ENCODE results near the gene IRF2BPL. TPM values are rescaled to one million over a fixed set of nuclear protein-coding genes. Genes with fewer than 3 reads are reported as not detected.

The IRF2BPL gene
- total RNA-seq, 1 experiment from 2014 or later = 74.6 TPM

- ChIA-PET RAD21 (ENCODE audit: low non-redundant PET in 1 of 2, low total read pairs in 2 of 2, uncharacterized antibody in 2 of 2, unreplicated experiment in 2 of 2) (interaction anchor here (0.9 to 1.9 kb wide), 4 partner anchors 14 to 98 kb away, joined by 3 to 6 read pairs (median 4); no protein-coding TSS in a partner anchor), POLR2A (interaction anchor here (0.7 to 2.5 kb wide), 8 partner anchors 8 to 126 kb away, joined by 3 to 9 read pairs (median 6); partner anchors contain the start of gene IRF2BPL), CTCF (interaction anchor here (1.0 to 1.5 kb wide), 6 partner anchors 8 to 132 kb away, joined by 3 to 6 read pairs (median 3); no protein-coding TSS in a partner anchor)
- H3K9me3 ChIP-seq (ENCODE audit: control insufficient read depth in 1 of 2, insufficient read depth in 1 of 2, low read depth in 1 of 2, low read length in 2 of 2) = no peaks in the 10 kb centered on the region
- no peak for TF ChIP-seq CTCF (IDR thresholded peaks at IDR 0.05 in 2 of 3, conservative IDR thresholded peaks at IDR 0.05 in 1 of 3; ENCODE audit: borderline replicate concordance in 1 of 3, insufficient read depth in 1 of 3, low read depth in 2 of 3, low read length in 2 of 3)
- no peak for TF ChIP-seq CEBPB (IDR thresholded peaks at IDR 0.05; ENCODE audit: low read depth)
- no peak for TF ChIP-seq FOSL1 (IDR thresholded peaks at IDR 0.05; ENCODE audit: low read depth)
- no peak for TF ChIP-seq POLR2AphosphoS5 (IDR thresholded peaks at IDR 0.05; ENCODE audit: low read depth, low read length)
- TF ChIP-seq SRF (IDR thresholded peaks at IDR 0.05; ENCODE audit: low read depth) = no peak
- TF ChIP-seq, protein P1, sequence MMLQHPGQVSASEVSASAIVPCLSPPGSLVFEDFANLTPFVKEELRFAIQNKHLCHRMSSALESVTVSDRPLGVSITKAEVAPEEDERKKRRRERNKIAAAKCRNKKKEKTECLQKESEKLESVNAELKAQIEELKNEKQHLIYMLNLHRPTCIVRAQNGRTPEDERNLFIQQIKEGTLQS (IDR thresholded peaks at IDR 0.05) = no peak
- TF ChIP-seq SP1 (IDR thresholded peaks at IDR 0.05; ENCODE audit: low read depth) = no peak
- TF ChIP-seq SIN3A (IDR thresholded peaks at IDR 0.05; ENCODE audit: low read depth) = no peak
- TF ChIP-seq, protein P2, sequence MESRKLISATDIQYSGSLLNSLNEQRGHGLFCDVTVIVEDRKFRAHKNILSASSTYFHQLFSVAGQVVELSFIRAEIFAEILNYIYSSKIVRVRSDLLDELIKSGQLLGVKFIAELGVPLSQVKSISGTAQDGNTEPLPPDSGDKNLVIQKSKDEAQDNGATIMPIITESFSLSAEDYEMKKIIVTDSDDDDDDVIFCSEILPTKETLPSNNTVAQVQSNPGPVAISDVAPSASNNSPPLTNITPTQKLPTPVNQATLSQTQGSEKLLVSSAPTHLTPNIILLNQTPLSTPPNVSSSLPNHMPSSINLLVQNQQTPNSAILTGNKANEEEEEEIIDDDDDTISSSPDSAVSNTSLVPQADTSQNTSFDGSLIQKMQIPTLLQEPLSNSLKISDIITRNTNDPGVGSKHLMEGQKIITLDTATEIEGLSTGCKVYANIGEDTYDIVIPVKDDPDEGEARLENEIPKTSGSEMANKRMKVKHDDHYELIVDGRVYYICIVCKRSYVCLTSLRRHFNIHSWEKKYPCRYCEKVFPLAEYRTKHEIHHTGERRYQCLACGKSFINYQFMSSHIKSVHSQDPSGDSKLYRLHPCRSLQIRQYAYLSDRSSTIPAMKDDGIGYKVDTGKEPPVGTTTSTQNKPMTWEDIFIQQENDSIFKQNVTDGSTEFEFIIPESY (IDR thresholded peaks at IDR 0.05; ENCODE audit: extremely low read depth, insufficient replicate concordance, low read length) = no peak
- TF ChIP-seq POLR2A (IDR thresholded peaks at IDR 0.05; ENCODE audit: borderline replicate concordance, extremely low read depth, insufficient read depth, insufficient read length) = no peak
- no peak for TF ChIP-seq MAX (IDR thresholded peaks at IDR 0.05)
- no peak for TF ChIP-seq CBX3 (IDR thresholded peaks at IDR 0.05; ENCODE audit: low read depth)
- peak overlapping the region; percentile 29; the same call in 1 of the 2 replicates for H3K9ac ChIP-seq (ENCODE audit: low read length)
- peak overlapping the region; percentile 62 for H3K27ac ChIP-seq (ENCODE audit: low read depth, low read length)
- H3K9me2 ChIP-seq (ENCODE audit: insufficient read depth) = no peaks in the 10 kb centered on the region
- no peak overlapping the region for H3K4me3 ChIP-seq (replicated peaks in 1 of 2; ENCODE audit: low read depth in 1 of 2, low read length in 2 of 2)
- no peaks in the 10 kb centered on the region for H3K79me2 ChIP-seq (ENCODE audit: insufficient read depth, low read length)
- peaks cover 82 to 86% of the 10 kb centered on the region in 2 experiments for H3K4me1 ChIP-seq (ENCODE audit: control insufficient read depth in 1 of 2, insufficient read depth in 2 of 2, low read length in 2 of 2)
- H3K27me3 ChIP-seq (ENCODE audit: insufficient read depth, low read length) = no peaks in the 10 kb centered on the region
- ATAC-seq (no peak), DNase-seq (ENCODE audit: low read depth, low spot score) (no peak)
- H4K20me1 ChIP-seq (ENCODE audit: insufficient read depth) = no peaks in the 10 kb centered on the region
- no peaks in the 10 kb centered on the region for H3K36me3 ChIP-seq (ENCODE audit: control insufficient read depth in 1 of 2, insufficient read depth in 2 of 2, low read length in 2 of 2)
- H2AFZ ChIP-seq (ENCODE audit: low read depth, low read length, poor library complexity, severe bottlenecking) = peak overlapping the region; percentile 55
- H3K4me2 ChIP-seq (ENCODE audit: low read length) = peak overlapping the region; percentile 72
- BruUV-seq (replicated peaks) = no TSS peak
- intact Hi-C loops (cut with micrococcal nuclease) = loop anchor here (5.0 kb wide), 1 partner anchor 88 kb away; no protein-coding TSS in a partner anchor
Observed at GRCh38 chr14:77044783-77045237, 16.3 kb upstream of the IRF2BPL start.
